ENCODE measurements around the gene PARP14.

Gene PARP14

DNA sequence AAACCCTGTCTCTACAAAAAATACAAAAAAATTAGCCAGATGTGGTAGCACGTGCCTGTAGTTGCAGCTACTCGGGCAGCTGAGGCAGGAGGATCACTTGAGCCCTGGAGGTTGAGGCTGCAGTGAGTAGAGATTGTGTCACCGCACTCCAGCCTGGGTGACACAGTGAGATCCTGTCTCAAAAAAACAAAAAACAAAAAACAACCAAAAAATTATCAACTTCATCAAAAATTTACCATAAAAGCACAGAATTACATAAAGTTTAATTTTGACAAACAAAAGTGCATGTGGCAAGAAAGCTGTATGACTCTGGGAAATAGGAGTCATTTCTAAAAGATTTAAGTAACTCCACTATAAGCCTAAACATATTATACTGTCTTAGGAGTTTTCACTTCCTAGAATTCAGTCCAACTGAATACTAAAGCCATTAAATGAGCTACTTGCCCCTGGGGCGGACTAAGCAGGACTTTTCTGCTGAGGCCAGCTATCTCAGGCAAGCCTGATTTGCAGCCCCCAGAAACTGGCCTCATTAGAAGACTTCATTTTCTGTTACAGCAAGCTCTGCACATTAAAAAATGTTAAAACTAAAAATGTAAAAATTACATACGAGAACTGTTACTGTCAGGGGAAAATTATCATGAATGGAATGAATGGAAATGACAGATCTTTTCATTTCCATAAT, 90.0 kb downstream of the PARP14 start:
- DNase-seq, result no peak

DNA sequence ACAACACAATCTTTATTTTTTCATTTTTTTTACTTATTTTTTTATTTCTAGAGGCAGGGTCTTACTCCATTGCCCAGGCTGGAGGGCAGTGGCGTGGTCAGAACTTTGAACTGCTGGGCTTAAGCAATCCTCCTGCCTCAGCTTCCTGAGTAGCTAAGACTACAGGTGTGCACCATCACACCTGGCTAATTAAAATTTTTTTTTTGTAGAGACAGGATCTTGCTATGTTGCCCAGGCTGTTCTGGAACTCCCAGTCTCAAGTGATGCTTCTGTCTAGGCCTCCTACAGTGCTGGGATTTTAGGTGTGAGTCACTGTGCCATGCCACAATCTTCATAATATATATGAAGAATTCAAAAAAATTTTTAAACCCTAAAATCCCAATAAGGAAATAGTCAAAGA, 92.2 kb downstream of the PARP14 start:
- DNase-seq, result no peak

DNA sequence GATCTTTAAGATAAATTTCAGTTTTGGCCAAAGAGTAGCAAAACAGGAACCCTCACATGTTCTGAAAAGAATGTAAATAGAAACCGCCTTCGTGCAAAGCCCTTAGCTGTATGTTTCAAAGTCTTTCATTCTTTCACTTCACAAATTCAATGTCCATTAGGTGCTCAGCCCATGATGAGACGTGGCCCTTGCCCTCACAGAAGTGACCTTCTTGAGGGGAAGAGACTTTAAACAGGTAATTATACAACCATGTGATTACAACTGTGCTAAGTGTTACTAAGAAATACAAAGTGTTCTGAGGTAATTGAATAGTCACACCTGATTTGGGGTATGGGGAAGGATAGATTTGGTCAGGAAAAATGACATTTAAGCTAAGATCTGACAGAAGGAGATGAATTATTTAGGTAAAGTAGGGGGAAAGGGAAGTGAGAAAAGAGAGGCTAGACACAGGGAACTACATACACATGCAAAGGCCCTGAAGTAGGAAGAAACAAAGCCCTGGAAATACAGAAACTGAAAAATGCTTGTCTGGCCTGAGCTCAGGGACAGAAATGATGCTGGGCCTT, 93.4 kb downstream of the PARP14 start:
- DNase-seq, result no peak

DNA sequence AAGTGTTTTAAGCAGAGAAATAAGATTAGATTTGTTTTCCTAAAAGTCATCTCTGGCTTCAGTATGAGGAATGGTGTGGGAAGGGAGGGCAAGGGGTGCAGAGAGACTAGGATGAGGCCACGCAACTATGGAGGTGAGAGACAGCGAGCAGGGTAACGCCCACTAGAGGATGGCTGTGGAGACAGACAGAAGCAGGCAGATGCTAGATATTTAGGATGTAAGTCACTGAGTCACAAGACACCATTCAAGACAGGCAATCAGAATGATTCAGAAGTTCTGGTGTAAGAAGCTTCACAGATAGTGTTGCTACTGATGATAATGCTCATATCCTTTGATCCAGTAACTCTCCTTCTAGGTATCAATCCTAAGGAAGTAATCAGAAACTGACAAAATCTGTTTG, 93.9 kb downstream of the PARP14 start:
- no peak for DNase-seq

DNA sequence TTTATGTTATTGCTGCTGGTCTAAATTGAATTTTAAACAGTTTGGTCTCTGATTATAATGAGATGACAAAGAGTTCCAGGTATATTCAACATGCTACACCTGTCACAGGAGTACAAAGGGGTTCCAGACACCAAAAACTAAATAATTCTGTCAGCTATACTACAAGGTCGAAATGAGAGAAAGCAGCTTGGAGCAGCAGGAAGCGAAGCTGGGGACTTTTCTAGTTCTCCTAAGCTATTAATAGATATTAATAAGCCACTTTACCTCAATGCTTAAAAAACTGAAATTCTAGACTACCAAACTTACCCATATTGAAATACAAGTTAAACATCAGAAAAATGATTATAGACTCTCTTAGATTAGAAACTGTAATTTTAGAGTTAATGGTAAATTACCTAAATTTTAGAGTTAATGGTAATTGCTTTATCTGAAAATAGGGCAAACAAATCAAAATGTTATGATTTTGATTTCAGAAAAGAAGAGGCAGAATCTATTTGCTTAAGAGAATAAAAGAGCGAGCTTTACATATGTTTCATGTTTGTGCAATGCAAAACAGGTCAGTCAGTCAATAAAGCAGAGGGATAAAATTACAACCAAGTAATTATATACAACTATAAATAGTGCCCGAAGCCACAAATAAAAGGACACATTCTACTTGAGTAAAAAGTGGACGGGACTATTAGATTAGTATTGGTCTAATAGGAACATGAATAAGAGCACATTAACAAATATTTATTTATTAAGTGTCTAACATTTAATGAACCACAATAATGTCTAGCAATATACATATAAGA, 96.2 kb downstream of the PARP14 start:
- DNase-seq, result no peak

DNA sequence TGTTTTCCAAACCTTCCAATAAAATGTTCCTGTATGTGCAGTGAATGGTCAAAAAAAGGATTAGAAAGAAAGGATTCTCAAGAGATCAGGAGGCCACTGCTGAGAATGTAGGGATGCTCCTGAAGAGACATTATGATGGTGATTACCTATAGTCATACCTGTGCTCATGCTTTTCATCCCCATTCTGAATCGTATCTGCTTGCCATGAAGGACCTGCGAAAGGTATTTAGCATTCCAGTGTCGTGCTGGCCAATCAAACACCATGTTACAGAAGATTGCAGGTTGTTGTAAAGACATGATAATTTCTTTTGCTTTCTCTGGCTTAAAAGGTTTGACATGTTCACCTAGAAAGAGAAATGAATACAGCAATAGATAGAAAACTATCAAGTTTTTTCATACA, 96.9 kb downstream of the PARP14 start:
- DNase-seq, result no peak
